Uterus (tissue), 2 donors: ENCODE results near the gene GSC2.

ENCODE experiments used
- CTCF ChIP-seq, 4 experiments: fragments of 200-600 bp in 2 of 4; fragments of 450-650 bp in 2 of 4; sonication (generic) in 2 of 4; IDR thresholded peaks; one replicate each; pipeline ENCODE4 v1.5.1; 2016 to 2019; ENCODE audit warnings: antibody characterized with exemption in 4 of 4, mild to moderate bottlenecking in 2 of 4, moderate library complexity in 1 of 4
- POLR2A ChIP-seq, 2 donors: fragments of 450-650 bp; IDR thresholded peaks; one replicate each; pipeline ENCODE4 v1.6.1; 2016; ENCODE audit warnings: antibody characterized with exemption in 2 of 2, mild to moderate bottlenecking in 1 of 2, moderate library complexity in 1 of 2

DNA sequence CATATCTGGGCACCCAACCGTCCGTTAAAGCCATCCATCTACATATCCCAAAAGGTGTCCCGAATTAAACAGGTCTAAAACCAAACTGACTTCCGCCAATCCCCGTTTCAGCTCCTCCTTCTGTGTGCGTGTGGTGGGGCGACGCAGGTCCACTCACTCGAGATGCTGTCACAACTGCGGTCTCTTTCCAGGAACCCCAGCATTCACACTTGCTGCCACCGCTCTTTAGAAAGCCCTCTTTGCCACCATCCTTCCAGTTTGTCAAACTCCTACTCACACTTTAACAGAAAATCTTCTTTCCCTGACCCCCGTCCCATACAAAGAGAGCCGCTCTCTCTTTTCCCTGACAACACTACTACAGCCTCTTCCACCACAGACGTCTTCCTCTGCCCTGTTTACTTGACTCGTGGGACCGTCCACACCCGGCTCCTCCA is 6.1 kb downstream of the GSC2 start:
- TF ChIP-seq CTCF (IDR thresholded peaks at IDR 0.05) (no peak), POLR2A (IDR thresholded peaks at IDR 0.05) (no peak)
